ENCODE data around the gene SLX9. TPM values are rescaled to one million over a fixed set of nuclear protein-coding genes. Genes with fewer than 3 reads are reported as not detected.

The SLX9 gene
- total RNA-seq, 6 experiments from 2014 or later: 27.7 to 34.7 (median 31.5) TPM

- no peak overlapping the region for H3K27ac Mint-ChIP-seq
- no peaks in the 10 kb centered on the region for H3K9me3 Mint-ChIP-seq
- TF ChIP-seq, protein P1, sequence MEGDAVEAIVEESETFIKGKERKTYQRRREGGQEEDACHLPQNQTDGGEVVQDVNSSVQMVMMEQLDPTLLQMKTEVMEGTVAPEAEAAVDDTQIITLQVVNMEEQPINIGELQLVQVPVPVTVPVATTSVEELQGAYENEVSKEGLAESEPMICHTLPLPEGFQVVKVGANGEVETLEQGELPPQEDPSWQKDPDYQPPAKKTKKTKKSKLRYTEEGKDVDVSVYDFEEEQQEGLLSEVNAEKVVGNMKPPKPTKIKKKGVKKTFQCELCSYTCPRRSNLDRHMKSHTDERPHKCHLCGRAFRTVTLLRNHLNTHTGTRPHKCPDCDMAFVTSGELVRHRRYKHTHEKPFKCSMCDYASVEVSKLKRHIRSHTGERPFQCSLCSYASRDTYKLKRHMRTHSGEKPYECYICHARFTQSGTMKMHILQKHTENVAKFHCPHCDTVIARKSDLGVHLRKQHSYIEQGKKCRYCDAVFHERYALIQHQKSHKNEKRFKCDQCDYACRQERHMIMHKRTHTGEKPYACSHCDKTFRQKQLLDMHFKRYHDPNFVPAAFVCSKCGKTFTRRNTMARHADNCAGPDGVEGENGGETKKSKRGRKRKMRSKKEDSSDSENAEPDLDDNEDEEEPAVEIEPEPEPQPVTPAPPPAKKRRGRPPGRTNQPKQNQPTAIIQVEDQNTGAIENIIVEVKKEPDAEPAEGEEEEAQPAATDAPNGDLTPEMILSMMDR (IDR thresholded peaks at IDR 0.05): no peak
- DNase-seq: no peak
- no peak overlapping the region for H3K4me3 Mint-ChIP-seq
- H3K4me1 Mint-ChIP-seq (ENCODE audit: low read depth): no peaks in the 10 kb centered on the region
- H3K27me3 Mint-ChIP-seq (ENCODE audit: insufficient read depth): no peaks in the 10 kb centered on the region; the same call in 1 of the 2 replicates
- peaks cover 2% of the 10 kb centered on the region; the same call in 1 of the 2 replicates for H3K36me3 Mint-ChIP-seq (ENCODE audit: low read depth)
Measured at GRCh38 chr21:44950351-44950750, 10.5 kb downstream of the SLX9 start.

DNA sequence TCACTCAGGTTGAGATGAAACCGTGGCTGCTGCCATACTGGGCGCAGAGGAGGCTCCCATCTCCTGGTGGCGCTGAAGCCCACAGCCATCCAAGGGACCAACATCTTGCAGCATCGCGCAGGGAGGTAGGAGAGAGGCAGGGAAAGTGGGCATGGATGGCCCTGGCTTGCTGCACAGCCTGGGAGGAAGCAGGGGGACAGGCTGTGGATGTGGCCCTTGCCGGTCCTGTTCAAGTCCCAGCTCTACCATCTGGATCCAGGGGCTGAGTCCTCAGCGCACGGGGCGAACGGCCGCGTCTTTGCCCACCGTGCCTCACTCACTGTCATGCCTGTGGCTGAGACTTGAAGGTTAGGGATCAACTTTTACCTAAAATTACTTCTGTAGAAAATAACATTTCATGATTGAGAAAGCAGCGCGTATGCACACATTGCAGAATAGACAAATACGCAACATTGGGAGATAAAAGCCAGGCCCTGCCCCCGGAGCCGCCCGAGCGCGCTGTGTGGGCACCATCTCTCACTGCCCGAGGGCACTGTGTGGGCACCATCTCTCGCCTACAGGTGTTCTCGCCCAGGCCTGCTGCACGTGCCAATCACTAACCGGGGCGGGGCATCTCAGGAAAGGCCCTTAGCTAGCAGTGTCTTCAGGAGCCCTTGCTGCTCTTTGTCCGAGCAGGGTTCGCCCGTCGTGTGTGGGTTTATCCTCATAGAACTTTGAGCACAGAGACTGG is 11.5 kb downstream of the SLX9 start:
- Mint-ChIP-seq H3K9me3 (no peaks in the 10 kb centered on the region), H3K36me3 (ENCODE audit: low read depth) (0 out of 2 replicates have a peak, but pooled peaks cover 5% of the 10 kb centered on the region)
- TF ChIP-seq, protein P1 (IDR thresholded peaks at IDR 0.05): no peak

GRCh38 chr21:44952116-44952928 is 12.5 kb downstream of the SLX9 start:
- Mint-ChIP-seq H3K27me3 (ENCODE audit: insufficient read depth) (no peaks in the 10 kb centered on the region; the same call in 1 of the 2 replicates), H3K27ac (no peak overlapping the region), H3K9me3 (no peaks in the 10 kb centered on the region), H3K36me3 (ENCODE audit: low read depth) (peaks cover 7% of the 10 kb centered on the region; the same call in 1 of the 2 replicates), H3K4me3 (no peak overlapping the region), H3K4me1 (ENCODE audit: low read depth) (no peaks in the 10 kb centered on the region)
- DNase-seq: no peak
- TF ChIP-seq, protein P1 (IDR thresholded peaks at IDR 0.05): no peak

More for the DNA sequence above, 11.5 kb downstream of the SLX9 start:
- no peak for DNase-seq
- no peak overlapping the region for H3K4me3 Mint-ChIP-seq
- H3K4me1 Mint-ChIP-seq (ENCODE audit: low read depth): no peaks in the 10 kb centered on the region
- H3K27ac Mint-ChIP-seq: no peak overlapping the region
- H3K27me3 Mint-ChIP-seq (ENCODE audit: insufficient read depth): no peaks in the 10 kb centered on the region; the same call in 1 of the 2 replicates

DNA sequence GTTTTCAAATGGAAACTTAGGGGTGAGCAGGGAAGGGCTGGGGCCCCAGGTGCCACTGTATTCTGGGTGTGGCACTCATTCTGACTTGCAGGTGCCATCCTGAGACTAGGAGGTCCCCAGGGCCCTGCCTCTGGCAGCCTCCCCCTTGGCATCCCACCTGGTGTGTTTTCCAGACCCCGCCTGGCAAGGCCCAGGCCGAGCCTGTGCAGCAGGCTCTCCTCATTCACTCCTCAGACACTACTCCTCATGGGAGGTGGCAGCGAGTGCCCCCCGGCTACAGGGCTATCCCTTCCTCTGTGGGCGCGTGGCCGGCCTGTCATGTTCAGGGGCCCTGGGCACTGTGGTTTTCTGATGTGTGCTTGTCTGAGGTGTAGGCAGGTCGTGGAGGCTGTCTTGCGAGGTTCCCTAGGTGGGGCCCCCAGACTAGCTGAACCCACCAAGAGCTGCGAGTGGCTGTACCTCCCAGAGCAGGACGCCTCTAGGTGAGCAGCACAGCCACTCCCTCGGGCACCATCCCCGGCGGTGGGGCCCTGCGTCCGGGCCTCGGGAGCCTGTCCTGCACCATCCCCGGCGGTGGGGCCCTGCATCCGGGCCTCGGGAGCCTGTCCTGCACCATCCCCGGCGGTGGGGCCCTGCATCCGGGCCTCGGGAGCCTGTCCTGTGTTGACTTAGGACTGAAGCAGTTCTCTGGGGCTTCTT is 13.2 kb downstream of the SLX9 start:
- Mint-ChIP-seq H3K4me1 (ENCODE audit: low read depth) (no peaks in the 10 kb centered on the region), H3K36me3 (ENCODE audit: low read depth) (peaks cover 11% of the 10 kb centered on the region; the same call in 1 of the 2 replicates), H3K27me3 (ENCODE audit: insufficient read depth) (no peaks in the 10 kb centered on the region; the same call in 1 of the 2 replicates), H3K27ac (no peak overlapping the region), H3K9me3 (no peaks in the 10 kb centered on the region), H3K4me3 (no peak overlapping the region)
- TF ChIP-seq, protein P1 (IDR thresholded peaks at IDR 0.05): no peak
- DNase-seq: no peak

DNA sequence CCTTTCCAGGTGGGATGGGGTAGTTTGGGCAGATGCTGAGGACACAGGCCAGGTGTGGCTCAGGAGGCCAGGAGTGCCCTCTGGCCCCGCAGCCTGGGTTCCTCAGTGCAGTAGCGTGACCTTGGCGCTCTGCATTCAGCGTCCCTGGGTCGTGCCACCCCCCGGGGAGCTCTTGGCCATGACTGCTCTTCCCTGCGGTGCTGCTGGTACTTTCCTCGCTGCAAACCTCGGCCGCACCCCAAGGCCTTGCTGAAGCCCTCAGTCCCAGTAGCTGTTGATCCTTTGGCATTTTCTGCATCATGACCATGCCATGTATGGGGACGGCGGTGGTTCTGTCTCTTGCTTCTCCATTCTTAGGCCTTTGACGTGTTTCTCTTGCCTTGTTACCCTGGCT is 13.8 kb downstream of the SLX9 start:
- H3K36me3 Mint-ChIP-seq (ENCODE audit: low read depth): peaks cover 11% of the 10 kb centered on the region; the same call in 1 of the 2 replicates
- H3K4me3 Mint-ChIP-seq: no peak overlapping the region
- H3K27ac Mint-ChIP-seq: no peak overlapping the region
- no peak for DNase-seq
- TF ChIP-seq, protein P1 (IDR thresholded peaks at IDR 0.05): no peak
- no peaks in the 10 kb centered on the region; the same call in 1 of the 2 replicates for H3K27me3 Mint-ChIP-seq (ENCODE audit: insufficient read depth)
- H3K9me3 Mint-ChIP-seq: no peaks in the 10 kb centered on the region
- H3K4me1 Mint-ChIP-seq (ENCODE audit: low read depth): no peaks in the 10 kb centered on the region

Data from HFFc6 (cell line).